HK-2 (cell line): ENCODE results near the gene HNRNPD.
"Not testable (repeated sequence)": the region's sequence is repeated elsewhere in the genome, so short reads cannot be mapped to it uniquely, and the experiment has no call there.

Source experiments
- DNase-seq: peaks from one replicate; pipeline ENCODE4 v3.0.0-alpha.2; 2018; ENCODE audit not compliant: unreplicated experiment

Gene HNRNPD, protein sequence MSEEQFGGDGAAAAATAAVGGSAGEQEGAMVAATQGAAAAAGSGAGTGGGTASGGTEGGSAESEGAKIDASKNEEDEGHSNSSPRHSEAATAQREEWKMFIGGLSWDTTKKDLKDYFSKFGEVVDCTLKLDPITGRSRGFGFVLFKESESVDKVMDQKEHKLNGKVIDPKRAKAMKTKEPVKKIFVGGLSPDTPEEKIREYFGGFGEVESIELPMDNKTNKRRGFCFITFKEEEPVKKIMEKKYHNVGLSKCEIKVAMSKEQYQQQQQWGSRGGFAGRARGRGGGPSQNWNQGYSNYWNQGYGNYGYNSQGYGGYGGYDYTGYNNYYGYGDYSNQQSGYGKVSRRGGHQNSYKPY

DNA sequence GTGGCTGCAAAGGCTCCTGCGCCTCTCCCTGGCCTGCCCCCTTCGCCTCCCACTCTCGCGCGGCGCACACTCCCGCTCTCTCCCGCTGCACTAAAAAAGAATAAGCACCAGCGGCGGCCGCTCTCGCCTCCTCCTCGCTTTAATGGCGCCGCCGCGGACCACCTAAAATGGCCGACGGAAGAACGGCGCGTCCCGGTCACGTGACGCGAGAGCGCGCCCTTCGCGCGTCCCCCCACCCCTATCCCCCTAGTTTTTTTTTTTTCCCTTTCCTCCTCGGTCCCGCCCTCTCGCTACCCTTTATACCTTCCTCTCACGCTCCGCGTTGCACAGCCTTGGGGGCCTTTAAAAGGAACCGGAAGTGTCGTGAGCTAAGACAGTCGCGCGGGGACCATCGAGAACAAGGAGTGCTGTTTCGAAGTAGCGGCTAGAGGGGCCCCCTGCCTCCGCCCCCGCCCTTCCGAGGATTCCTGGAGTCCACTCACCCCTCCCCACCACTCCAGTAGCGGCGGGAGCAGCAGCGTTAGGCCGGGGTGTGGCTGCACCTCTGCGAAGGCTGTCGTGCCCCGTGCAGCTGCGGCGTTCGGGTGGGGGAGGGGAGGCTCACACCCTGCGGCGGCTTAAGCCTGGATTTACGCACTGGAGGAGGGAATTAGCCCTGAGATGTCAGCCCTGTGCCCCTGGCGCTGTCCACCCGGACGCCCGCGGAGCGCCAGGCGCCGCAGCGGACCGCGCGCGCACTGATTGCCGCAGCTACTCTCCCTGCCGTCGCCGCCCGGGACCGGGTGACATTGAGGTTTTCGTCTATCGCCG, at the start of gene HNRNPD:
Gene HNRNPD (minus strand): TSS at position 176 of the 810 bp plus-strand sequence. CDS start 313 bp downstream, outside the sequence.
- peak; percentile 99 for DNase-seq

GRCh38 chr4:82422616-82423015, 48.8 kb upstream of the HNRNPD start:
- no peak for DNase-seq

DNA sequence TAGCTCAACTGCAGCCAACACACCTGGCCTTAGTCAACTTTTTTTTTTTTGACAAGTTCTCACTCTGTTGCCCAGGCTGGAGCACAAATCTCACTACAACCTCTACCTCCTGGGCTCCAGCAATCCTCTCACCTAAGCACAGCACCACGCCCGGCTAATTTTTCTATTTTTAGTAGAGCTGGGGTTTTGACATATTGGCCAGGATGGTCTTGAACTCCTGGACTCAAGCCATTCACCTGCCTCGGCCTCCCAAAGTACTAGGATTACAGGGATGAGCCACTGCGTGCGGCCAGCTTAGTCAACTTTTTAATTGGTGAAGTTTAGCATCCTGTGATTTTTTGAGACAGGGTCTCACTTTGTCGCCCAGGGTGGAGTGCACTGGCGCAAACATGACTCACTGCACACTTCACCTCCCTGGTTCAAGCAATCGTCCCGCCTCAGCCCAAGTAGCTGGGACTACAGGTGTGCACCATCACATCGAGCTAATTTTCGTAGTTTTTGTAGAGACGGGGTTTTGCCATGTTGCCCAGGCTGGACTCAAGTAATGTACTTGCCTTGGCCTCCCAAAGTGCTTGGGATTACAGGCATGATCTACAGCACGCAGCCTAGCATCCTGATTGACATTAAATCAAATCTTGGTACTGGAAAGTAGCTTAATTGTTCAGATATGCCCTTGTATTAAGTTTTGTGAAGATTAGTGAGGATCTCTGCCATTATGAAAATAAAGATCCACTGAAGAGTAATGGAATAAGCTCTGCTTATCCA, 48.2 kb upstream of the HNRNPD start:
- peak; percentile 25 for DNase-seq

DNA sequence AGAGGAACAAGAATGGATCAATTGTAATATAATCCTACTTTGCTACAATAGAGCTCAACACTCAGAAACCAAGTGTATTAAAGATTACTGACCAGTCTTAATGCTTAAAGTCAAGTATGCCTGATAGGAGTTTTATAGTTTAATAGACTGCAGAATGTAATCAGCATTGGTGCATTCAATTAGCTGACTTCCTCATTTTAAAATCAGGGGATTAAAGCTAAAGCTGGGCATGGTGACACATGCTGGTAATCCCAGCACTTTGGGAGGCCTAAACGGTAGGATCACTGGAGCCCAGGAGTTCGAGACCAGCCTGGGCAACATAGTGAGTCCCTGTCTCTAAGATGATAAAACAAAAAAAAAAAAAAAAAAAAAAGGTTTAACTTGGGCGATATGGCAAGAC, 45.7 kb upstream of the HNRNPD start:
- no peak for DNase-seq

GRCh38 chr4:82415922-82416365, 42.2 kb upstream of the HNRNPD start:
- no peak for DNase-seq

DNA sequence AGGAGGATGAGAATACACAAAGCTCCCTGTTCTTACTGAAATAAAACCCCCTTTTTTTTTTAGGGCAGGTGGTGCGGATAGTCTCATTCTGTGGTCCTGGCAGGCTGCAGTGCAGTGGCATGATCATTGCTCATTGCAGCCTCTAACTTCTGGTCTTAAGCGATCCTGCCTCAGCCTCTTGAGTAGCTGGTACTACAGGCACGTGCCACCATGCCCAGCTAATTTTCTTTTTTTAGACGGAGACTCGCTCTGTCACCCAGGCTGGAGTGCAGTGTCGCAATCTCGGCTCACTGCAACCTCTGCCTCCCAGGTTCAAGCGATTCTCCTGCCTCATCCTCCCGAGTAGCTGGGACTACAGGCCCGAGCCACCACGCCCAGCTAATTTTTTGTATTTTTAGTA, 41.3 kb upstream of the HNRNPD start:
- not testable (repeated sequence) for DNase-seq

GRCh38 chr4:82403725-82404124, 29.9 kb upstream of the HNRNPD start:
- no peak for DNase-seq

- no peak for DNase-seq
These were observed 28.5 kb upstream of the HNRNPD start for GRCh38 chr4:82402196-82402775.

DNA sequence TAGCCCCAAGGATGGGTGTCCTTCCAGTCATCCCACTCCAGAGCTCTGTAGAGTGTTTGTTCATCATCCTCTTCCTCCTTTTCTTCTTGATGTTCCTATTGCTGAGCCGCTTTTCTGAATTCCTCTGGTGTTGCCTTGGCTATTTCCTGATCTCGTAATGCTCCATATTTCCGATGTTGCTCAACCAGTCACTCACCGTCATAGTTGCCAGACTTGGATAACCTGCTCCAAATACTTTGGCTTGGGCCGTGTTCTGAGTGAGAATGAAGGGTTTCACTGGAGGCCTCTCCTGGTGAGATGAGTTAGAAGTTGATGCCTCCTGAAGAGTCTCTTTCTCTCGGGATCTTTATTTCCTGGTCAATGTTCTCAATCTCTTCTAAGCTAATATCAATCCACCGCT, 27.8 kb upstream of the HNRNPD start:
- DNase-seq, result no peak

GRCh38 chr4:82398263-82398662, 24.5 kb upstream of the HNRNPD start:
- no peak for DNase-seq

- DNase-seq, result no peak
These were observed 23.7 kb upstream of the HNRNPD start for GRCh38 chr4:82397527-82397926.

GRCh38 chr4:82394896-82395295, 21.1 kb upstream of the HNRNPD start:
- DNase-seq, result peak; percentile 37

DNA sequence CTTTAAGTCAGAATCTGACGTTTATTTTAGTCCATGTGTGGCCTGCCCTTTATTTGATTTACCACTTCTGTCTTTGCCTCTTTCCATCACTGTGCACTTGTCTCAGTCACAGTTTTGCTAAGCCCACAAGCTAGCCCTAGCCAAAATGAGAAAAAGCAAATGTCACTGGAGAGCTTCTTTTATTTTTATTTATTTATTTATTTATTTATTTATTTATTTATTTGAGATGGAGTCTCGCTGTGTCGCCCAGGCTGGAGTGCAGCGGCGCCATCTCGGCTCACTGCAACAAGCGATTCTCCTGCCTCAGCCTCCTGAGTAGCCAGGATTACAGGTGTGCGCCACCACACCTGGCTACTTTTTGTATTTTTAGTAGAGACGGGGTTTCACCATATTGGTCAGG, 16.3 kb upstream of the HNRNPD start:
- DNase-seq, result not testable (repeated sequence)

DNA sequence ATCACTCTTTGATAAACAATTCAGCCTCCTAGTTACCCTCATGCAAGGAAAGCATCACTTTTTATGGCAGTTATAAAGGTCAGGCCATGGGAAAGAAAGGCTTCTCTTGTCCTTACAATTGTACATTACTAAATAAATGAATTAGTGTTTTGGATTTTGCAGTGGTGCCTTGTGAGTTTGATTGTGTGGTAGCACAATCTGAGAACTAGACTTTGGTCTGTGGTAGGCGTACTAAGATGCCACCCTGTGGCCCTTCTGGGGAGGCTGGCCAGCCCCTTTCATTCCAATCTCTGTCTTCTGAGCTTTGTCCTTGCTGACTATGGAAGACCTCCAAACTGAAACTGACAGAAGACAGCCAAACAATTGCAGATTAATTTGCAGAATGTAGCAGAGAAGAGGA, 14.6 kb upstream of the HNRNPD start:
- DNase-seq, result no peak

- DNase-seq, result not testable (repeated sequence)
These were observed 12.5 kb upstream of the HNRNPD start for GRCh38 chr4:82386312-82386711.

GRCh38 chr4:82382751-82383150, 9.0 kb upstream of the HNRNPD start:
- DNase-seq, result no peak

- no peak for DNase-seq
These were observed 8.0 kb upstream of the HNRNPD start for GRCh38 chr4:82381661-82382296.

GRCh38 chr4:82381235-82381634, 7.4 kb upstream of the HNRNPD start:
- DNase-seq, result no peak

GRCh38 chr4:82380831-82381230, 7.0 kb upstream of the HNRNPD start:
- no peak for DNase-seq

- no peak for DNase-seq
These were observed 6.6 kb upstream of the HNRNPD start for GRCh38 chr4:82380344-82380743.

GRCh38 chr4:82376109-82376508, 2.3 kb upstream of the HNRNPD start:
- DNase-seq, result no peak

- no peak for DNase-seq
These were observed 340 bp downstream of the HNRNPD start for GRCh38 chr4:82373486-82373815.
